ENCODE measurements around the gene SRSF8. TPM values are rescaled to one million over a fixed set of nuclear protein-coding genes. Genes with fewer than 3 reads are reported as not detected.
A peak's percentile ranks its signal among the peaks of the same experiment; 100 is the strongest.

SRSF8 gene
- total RNA-seq, 4 donors from 2014 or later = 20.1 to 37.4 (median 22.2) TPM

DNA sequence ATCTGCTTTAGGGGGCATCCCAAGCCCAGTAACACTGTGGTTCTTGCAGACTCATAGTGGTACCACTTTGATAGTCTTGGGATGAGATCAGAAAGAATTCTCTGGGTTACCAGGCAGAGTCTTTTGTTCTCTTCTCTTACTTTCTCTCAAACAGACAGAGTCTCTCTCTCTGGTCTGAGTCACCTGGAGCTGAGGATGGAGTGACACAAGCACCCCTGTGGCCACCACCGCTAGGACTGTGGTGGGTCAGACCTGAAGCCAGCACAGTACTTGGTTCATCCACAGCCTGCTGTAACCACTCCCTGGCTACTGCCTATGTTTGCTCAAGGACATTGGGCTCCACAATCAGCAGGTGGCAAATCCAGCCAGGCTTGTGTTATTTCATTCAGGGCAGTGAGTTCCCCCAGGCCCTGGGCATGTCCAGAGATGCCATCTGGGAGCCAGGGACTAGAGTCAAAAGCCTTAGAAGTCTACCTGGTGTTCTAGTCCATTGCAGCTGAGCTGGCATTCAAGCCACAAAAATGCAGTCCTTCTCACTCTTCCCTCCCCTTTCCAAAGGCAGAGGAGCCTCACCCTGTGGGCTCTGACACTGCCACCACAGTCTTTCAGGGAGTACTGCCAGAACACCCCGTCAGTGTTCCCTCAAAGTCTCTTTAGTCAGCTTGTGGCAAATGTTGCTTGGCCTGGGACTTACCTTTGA lies 52.8 kb downstream of the SRSF8 start:
- Histone ChIP-seq H3K36me3 (no peaks in the 10 kb centered on the region), H3K27ac (peak overlapping the region; percentile 42 to 85 (median 74)), H3K4me1 (peaks cover 3 to 30% (median 13%) of the 10 kb centered on the region in 3 donors), H3K4me3 (no peak overlapping the region), H3K9me3 (no peaks in the 10 kb centered on the region), H3K27me3 (no peaks in the 10 kb centered on the region)
- 50 to 67% methylated on average over 1 of the region's 2 CpGs for WGBS, 2 donors
- intact Hi-C loops (cut with DNase I) = no loop called here
- no peak for DNase-seq
- no peak for TF ChIP-seq POLR2A (IDR thresholded peaks at IDR 0.05)
- TF ChIP-seq, protein P1, sequence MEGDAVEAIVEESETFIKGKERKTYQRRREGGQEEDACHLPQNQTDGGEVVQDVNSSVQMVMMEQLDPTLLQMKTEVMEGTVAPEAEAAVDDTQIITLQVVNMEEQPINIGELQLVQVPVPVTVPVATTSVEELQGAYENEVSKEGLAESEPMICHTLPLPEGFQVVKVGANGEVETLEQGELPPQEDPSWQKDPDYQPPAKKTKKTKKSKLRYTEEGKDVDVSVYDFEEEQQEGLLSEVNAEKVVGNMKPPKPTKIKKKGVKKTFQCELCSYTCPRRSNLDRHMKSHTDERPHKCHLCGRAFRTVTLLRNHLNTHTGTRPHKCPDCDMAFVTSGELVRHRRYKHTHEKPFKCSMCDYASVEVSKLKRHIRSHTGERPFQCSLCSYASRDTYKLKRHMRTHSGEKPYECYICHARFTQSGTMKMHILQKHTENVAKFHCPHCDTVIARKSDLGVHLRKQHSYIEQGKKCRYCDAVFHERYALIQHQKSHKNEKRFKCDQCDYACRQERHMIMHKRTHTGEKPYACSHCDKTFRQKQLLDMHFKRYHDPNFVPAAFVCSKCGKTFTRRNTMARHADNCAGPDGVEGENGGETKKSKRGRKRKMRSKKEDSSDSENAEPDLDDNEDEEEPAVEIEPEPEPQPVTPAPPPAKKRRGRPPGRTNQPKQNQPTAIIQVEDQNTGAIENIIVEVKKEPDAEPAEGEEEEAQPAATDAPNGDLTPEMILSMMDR (IDR thresholded peaks at IDR 0.05) = no peak

Other genes with a start within 250 kb of the SRSF8 start
- 10 to 100 TPM; 29.3 to 52.6 (median 37.6) TPM for gene CWC15, start 93.4 kb upstream of the SRSF8 start, total RNA-seq
- gene KDM4D, start 93.2 kb upstream of the SRSF8 start, total RNA-seq = under 1 TPM; 0.38 to 0.83 (median 0.44) TPM
- gene KDM4E, start 41.7 kb upstream of the SRSF8 start, total RNA-seq = not detected
- gene KDM4F, start 17.5 kb upstream of the SRSF8 start, total RNA-seq = not detected
- 10 to 100 TPM; 27.8 to 44.8 (median 35.9) TPM for gene ENDOD1, start 22.9 kb downstream of the SRSF8 start, total RNA-seq
- gene SESN3, start 164.3 kb downstream of the SRSF8 start, total RNA-seq = 10 to 100 TPM; 11.3 to 33.7 (median 22.1) TPM